Left ventricle myocardium superior (tissue), 1 donor: ENCODE data around the gene KREMEN1. TPM values are rescaled to one million over a fixed set of nuclear protein-coding genes. Genes with fewer than 3 reads are reported as not detected.

Experiments used
- ATAC-seq: fragments of 200-7000 bp; cut with Tn5 transposase; one replicate; pipeline ENCODE4 v1.9.1; 2020; ENCODE audit warnings: mild to moderate bottlenecking, moderate library complexity
- DNase-seq: peaks from one replicate; pipeline ENCODE4 v3.0.0-alpha.2; 2020
- intact Hi-C: fragments of 100-400 bp; cut with micrococcal nuclease; formaldehyde crosslinking; loops from one replicate; pipeline ENCODE4 v1.11.0; 2022
- total RNA-seq: library from RNA; stranded (reverse); fragmentation: NEBNext Ultra II Directional; extraction: Animal tissue kit (Norgen Biotek cat#: 25700); gene quantifications from one replicate; pipeline ENCODE4 v1.2.1, GENCODE V29; 2021
- donor health status: DM: no; HTN: yes; CAD: no; lungs with severe emphysema.

The KREMEN1 gene
- total RNA-seq, 1 donor from 2014 or later: 68.2 TPM

GRCh38 chr22:29156507-29156906 is 83.7 kb downstream of the KREMEN1 start:
- DNase-seq: no peak
- ATAC-seq: no peak
- intact Hi-C loops: no loop called here

GRCh38 chr22:29157759-29158535 is 85.1 kb downstream of the KREMEN1 start:
- DNase-seq (no peak), ATAC-seq (no peak)
- intact Hi-C loops: no loop called here

GRCh38 chr22:29158546-29158945 is 85.7 kb downstream of the KREMEN1 start:
- intact Hi-C loops: no loop called here
- DNase-seq: no peak
- ATAC-seq: no peak

GRCh38 chr22:29163808-29164207 is 91.0 kb downstream of the KREMEN1 start:
- ATAC-seq (no peak), DNase-seq (no peak)
- intact Hi-C loops: no loop called here

GRCh38 chr22:29165321-29166060 is 92.7 kb downstream of the KREMEN1 start:
- DNase-seq: no peak
- ATAC-seq: no peak
- intact Hi-C loops: no loop called here

GRCh38 chr22:29166180-29166579 is 93.3 kb downstream of the KREMEN1 start:
- no peak for ATAC-seq
- DNase-seq: no peak
- intact Hi-C loops: no loop called here

- ATAC-seq (no peak), DNase-seq (no peak)
- intact Hi-C loops: no loop called here
Observed at GRCh38 chr22:29167032-29167911, 94.4 kb downstream of the KREMEN1 start.

GRCh38 chr22:29171721-29172120 is 98.9 kb downstream of the KREMEN1 start:
- no peak for DNase-seq
- ATAC-seq: no peak
- intact Hi-C loops: no loop called here

- DNase-seq: no peak
- intact Hi-C loops: no loop called here
- no peak for ATAC-seq
Observed at GRCh38 chr22:29172216-29172615, 99.4 kb downstream of the KREMEN1 start.

GRCh38 chr22:29175312-29175835 is 102.5 kb downstream of the KREMEN1 start:
- intact Hi-C loops: no loop called here
- DNase-seq (no peak), ATAC-seq (no peak)

- ATAC-seq: no peak
- intact Hi-C loops: no loop called here
- DNase-seq: no peak
Observed at GRCh38 chr22:29183971-29184848, 111.4 kb downstream of the KREMEN1 start.

GRCh38 chr22:29184849-29185490 is 112.1 kb downstream of the KREMEN1 start:
- no peak for DNase-seq
- intact Hi-C loops: no loop called here
- ATAC-seq: no peak

- intact Hi-C loops: no loop called here
- DNase-seq (no peak), ATAC-seq (no peak)
Observed at GRCh38 chr22:29186302-29186701, 113.5 kb downstream of the KREMEN1 start.

- DNase-seq (no peak), ATAC-seq (no peak)
- intact Hi-C loops: no loop called here
Observed at GRCh38 chr22:29187831-29188230, 115.0 kb downstream of the KREMEN1 start.

GRCh38 chr22:29190051-29190450 is 117.2 kb downstream of the KREMEN1 start:
- intact Hi-C loops: no loop called here
- no peak for DNase-seq

GRCh38 chr22:29190918-29191317 is 118.1 kb downstream of the KREMEN1 start:
- intact Hi-C loops: no loop called here
- no peak for ATAC-seq
- DNase-seq: no peak

More at GRCh38 chr22:29190051-29190450, 117.2 kb downstream of the KREMEN1 start:
- ATAC-seq: no peak

- no peak for DNase-seq
- no peak for ATAC-seq
Observed at GRCh38 chr22:29193021-29193420, 120.2 kb downstream of the KREMEN1 start.

GRCh38 chr22:29194184-29194583 is 121.3 kb downstream of the KREMEN1 start:
- DNase-seq: no peak

More at GRCh38 chr22:29193021-29193420, 120.2 kb downstream of the KREMEN1 start:
- intact Hi-C loops: no loop called here

More at GRCh38 chr22:29194184-29194583, 121.3 kb downstream of the KREMEN1 start:
- intact Hi-C loops: no loop called here
- ATAC-seq: no peak
